H1 (cell line): ENCODE results near the gene BCKDHB.

Experiments used
- CBX8 ChIP-seq: fragments of 300-800, 300-1000 bp; sonication (generic); IDR thresholded peaks from 2 replicates; pipeline ENCODE4 v1.7.1; 2016; ENCODE audit warnings: low read depth, low read length, borderline replicate concordance
- CTCF ChIP-seq, 3 experiments: IDR thresholded peaks; 1 replicate in 2 of 3; 2 replicates in 1 of 3; pipeline versions ENCODE4 v1.5.1 to v1.6.1; 2011; ENCODE audit warnings: low read length in 3 of 3, mild to moderate bottlenecking in 3 of 3, inconsistent platforms in 2 of 3, low read depth in 1 of 3, moderate library complexity in 1 of 3; ENCODE audit not compliant: insufficient read depth in 1 of 3; ENCODE audit errors: control extremely low read depth in 1 of 3
- JUN ChIP-seq: IDR thresholded peaks from 2 replicates; pipeline ENCODE4 v1.6.1; 2011; ENCODE audit warnings: low read depth, mild to moderate bottlenecking, improper control_type of control experiment, low read length
- PHF8 ChIP-seq: fragments of 200-600 bp; sonication (generic); conservative IDR thresholded peaks from 2 replicates; pipeline ENCODE4 v1.7.1; 2012; ENCODE audit warnings: low read depth, mild to moderate bottlenecking, inconsistent platforms, low read length, moderate library complexity
- TEAD4 ChIP-seq: IDR thresholded peaks from 2 replicates; pipeline ENCODE4 v1.6.1; 2012; ENCODE audit warnings: low read depth, low read length, inconsistent platforms, mixed read lengths
- TF ChIP-seq, protein P1 (sequence below): IDR thresholded peaks from 2 replicates; pipeline ENCODE4 v1.6.1; 2011; ENCODE audit warnings: low read depth, mild to moderate bottlenecking, low read length; ENCODE audit not compliant: insufficient read depth

GRCh38 chr6:80174900-80175572, 68.6 kb downstream of the BCKDHB start:
- TF ChIP-seq CTCF (IDR thresholded peaks at IDR 0.05; ENCODE audit: control extremely low read depth in 1 of 3, insufficient read depth in 1 of 3, low read depth in 1 of 3, low read length in 3 of 3) (no peak), JUN (no peak), TEAD4 (no peak), CBX8 (no peak), PHF8 (no peak)
- TF ChIP-seq, protein P1, sequence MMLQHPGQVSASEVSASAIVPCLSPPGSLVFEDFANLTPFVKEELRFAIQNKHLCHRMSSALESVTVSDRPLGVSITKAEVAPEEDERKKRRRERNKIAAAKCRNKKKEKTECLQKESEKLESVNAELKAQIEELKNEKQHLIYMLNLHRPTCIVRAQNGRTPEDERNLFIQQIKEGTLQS = no peak
